A673 (cell line): ENCODE results near the gene KCNJ10.

Source experiments
- EZH2 ChIP-seq: fragments of 200-600 bp; sonication (generic); IDR thresholded peaks from 2 replicates; pipeline ENCODE4 v1.6.1; 2017; ENCODE audit warnings: borderline replicate concordance, low read depth, mild to moderate bottlenecking, mixed read lengths, antibody characterized with exemption, low read length; ENCODE audit not compliant: poor library complexity, severe bottlenecking
- TF ChIP-seq, protein P1 (sequence below): fragments of 300-800, 200-600 bp; sonication (generic); conservative IDR thresholded peaks from 2 replicates; pipeline ENCODE4 v1.5.1; 2017; ENCODE audit warnings: low read depth, mild to moderate bottlenecking, antibody characterized with exemption, low read length, moderate library complexity, mixed read lengths

DNA sequence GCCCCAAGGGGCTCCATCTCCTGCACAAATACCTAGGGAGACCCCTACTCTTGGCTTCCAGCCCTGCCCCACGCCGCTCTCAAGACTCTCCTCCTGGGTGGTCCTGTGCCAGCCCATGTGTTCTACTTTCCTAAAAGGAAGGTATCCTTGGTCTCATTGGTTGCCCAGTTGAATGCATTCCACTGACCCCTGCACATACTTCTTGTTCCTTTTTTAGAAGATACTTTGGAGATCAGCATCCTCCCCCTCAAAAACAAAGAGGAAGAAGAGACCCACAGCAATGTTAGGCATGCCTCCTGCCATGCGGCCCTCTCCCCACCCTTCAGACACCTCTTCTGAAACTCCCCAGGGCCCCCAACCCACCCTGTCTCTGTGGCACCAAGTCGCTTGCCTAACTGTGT lies 120.0 kb downstream of the KCNJ10 start:
- TF ChIP-seq, protein P1, sequence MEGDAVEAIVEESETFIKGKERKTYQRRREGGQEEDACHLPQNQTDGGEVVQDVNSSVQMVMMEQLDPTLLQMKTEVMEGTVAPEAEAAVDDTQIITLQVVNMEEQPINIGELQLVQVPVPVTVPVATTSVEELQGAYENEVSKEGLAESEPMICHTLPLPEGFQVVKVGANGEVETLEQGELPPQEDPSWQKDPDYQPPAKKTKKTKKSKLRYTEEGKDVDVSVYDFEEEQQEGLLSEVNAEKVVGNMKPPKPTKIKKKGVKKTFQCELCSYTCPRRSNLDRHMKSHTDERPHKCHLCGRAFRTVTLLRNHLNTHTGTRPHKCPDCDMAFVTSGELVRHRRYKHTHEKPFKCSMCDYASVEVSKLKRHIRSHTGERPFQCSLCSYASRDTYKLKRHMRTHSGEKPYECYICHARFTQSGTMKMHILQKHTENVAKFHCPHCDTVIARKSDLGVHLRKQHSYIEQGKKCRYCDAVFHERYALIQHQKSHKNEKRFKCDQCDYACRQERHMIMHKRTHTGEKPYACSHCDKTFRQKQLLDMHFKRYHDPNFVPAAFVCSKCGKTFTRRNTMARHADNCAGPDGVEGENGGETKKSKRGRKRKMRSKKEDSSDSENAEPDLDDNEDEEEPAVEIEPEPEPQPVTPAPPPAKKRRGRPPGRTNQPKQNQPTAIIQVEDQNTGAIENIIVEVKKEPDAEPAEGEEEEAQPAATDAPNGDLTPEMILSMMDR, result no peak
- no peak for TF ChIP-seq EZH2
